Suprapubic skin (tissue), 4 donors: Measurements from ENCODE around the gene FCHO2.

Experiments
- CTCF ChIP-seq, 2 donors: fragments of 200-600 bp in 1 of 2; fragments of 450-650 bp in 1 of 2; sonication (generic) in 1 of 2; IDR thresholded peaks; one replicate each; pipeline ENCODE4 v1.5.1; 2016 to 2019; ENCODE audit warnings: antibody characterized with exemption in 2 of 2, mild to moderate bottlenecking in 1 of 2, moderate library complexity in 1 of 2
- EP300 ChIP-seq: sonication (generic); formaldehyde crosslinking; IDR thresholded peaks from one replicate; pipeline ENCODE4 v1.6.1; 2017; ENCODE audit warnings: antibody characterized with exemption
- POLR2A ChIP-seq, 2 donors: fragments of 450-650 bp; IDR thresholded peaks; one replicate each; pipeline ENCODE4 v1.6.1; 2017; ENCODE audit warnings: antibody characterized with exemption in 2 of 2, mild to moderate bottlenecking in 2 of 2, moderate library complexity in 2 of 2
- POLR2AphosphoS5 ChIP-seq, 3 donors: sonication (generic); formaldehyde crosslinking; IDR thresholded peaks; one replicate each; pipeline ENCODE4 v1.6.1; 2017; ENCODE audit warnings: antibody characterized with exemption in 3 of 3

- no peak for TF ChIP-seq CTCF (IDR thresholded peaks at IDR 0.05)
- TF ChIP-seq POLR2A (IDR thresholded peaks at IDR 0.05) = no peak
- no peak for TF ChIP-seq POLR2AphosphoS5 (IDR thresholded peaks at IDR 0.05)
- no peak for TF ChIP-seq EP300
Observed at GRCh38 chr5:73027361-73027760, 71.5 kb downstream of the FCHO2 start.
